AG09309 (cell line): ENCODE results near the gene TRAP1.

Experiments
- DNase-seq: peaks from one replicate; pipeline ENCODE4 v3.0.0-alpha.2; 2010; ENCODE audit warnings: low read depth
- H3K4me3 ChIP-seq: 2 replicates; pipeline ENCODE4 v1.5.1; 2011; ENCODE audit warnings: mild to moderate bottlenecking, low read depth, low read length, moderate library complexity; ENCODE audit not compliant: control insufficient read depth
- CTCF ChIP-seq: IDR thresholded peaks from 2 replicates; pipeline ENCODE4 v1.5.1; 2011; ENCODE audit warnings: mild to moderate bottlenecking, low read depth, low read length, inconsistent platforms; ENCODE audit not compliant: insufficient read depth, control insufficient read depth; ENCODE audit errors: missing control alignments

The TRAP1 gene

GRCh38 chr16:3759736-3760135 lies 42.4 kb upstream of the TRAP1 start:
- H3K4me3 ChIP-seq = no peak overlapping the region
- DNase-seq = no peak
- no peak for TF ChIP-seq CTCF

DNA sequence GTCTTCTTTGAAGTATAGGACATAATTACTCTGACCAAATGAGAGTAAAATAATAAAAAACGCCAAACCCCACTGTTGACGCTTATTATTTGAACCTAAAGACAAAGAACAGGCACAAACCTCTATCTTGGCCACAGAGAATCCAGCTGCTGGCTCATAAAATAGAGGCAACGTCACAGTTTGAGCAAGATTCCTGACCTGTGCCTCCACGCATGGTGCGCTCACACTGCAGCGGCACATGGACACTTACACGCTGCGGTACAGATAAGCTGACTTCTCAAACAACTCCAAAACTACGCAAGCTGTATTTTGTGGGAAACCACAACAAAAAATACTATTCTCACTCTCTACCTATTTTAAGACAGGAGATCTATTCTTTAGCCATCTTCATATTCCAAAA lies 38.8 kb upstream of the TRAP1 start:
- H3K4me3 ChIP-seq = no peak overlapping the region
- no peak for DNase-seq
- no peak for TF ChIP-seq CTCF

- no peak for DNase-seq
- H3K4me3 ChIP-seq = no peak overlapping the region
- no peak for TF ChIP-seq CTCF
Observed at GRCh38 chr16:3755249-3755648, 37.9 kb upstream of the TRAP1 start.

GRCh38 chr16:3754772-3755171 lies 37.4 kb upstream of the TRAP1 start:
- no peak for DNase-seq
- no peak for TF ChIP-seq CTCF
- no peak overlapping the region for H3K4me3 ChIP-seq

GRCh38 chr16:3754081-3754703 lies 36.9 kb upstream of the TRAP1 start:
- no peak overlapping the region for H3K4me3 ChIP-seq
- DNase-seq = no peak
- no peak for TF ChIP-seq CTCF

DNA sequence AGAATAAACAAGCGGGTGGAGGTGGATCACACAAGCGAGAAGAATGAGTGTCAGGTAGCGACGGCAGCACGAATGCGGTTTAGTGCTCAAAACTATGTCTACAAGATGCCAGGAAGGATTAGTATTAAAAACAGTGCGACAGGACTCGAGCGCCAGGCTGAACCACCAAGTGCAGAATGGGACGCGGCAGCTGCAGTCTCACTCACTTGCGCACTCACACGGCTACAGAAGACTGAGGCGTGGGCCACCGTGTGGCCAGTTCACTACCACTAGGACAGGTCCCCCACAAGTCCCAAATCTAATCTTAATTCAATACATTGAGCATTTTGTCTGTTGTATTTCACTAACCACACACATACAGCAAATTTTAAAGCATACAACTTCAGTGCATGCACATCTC lies 35.7 kb upstream of the TRAP1 start:
- no peak for DNase-seq
- no peak for TF ChIP-seq CTCF

DNA sequence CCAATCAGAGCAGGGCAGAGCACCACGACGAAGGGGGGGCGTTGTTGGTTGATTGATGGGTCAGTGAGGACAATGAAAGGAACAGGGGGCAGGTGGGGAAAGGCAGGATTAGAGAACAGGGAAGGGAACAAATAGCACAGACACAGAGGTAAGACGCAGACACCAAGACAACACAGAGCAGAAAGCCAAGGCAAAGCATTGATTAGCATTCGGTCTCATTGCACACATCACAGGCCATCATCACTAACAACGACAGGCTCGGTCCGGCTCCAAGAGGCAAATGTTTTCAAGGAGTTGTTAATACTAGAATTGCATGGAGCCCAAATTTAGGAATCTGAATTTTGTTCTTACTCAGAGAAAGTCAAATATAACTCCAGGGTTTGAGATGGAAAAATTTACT lies 34.6 kb upstream of the TRAP1 start:
- H3K4me3 ChIP-seq = no peak overlapping the region
- no peak for DNase-seq
- TF ChIP-seq CTCF = no peak

More for the DNA sequence above, 35.7 kb upstream of the TRAP1 start:
- H3K4me3 ChIP-seq = no peak overlapping the region
